AG04449 (cell line): ENCODE measurements around the gene FCHO1.

Experiments used
- CTCF ChIA-PET: fragments of 350-600 bp; formaldehyde crosslinking; extraction: SDS; loops from one replicate; lab custom pipeline; 2021; ENCODE audit warnings: antibody characterized with exemption; lab: Yijun Ruan, JAX
- POLR2A ChIA-PET: fragments of 400-600, 350-600 bp; formaldehyde crosslinking; extraction: SDS; loops from one replicate; lab custom pipeline; 2020; ENCODE audit warnings: antibody characterized with exemption, inconsistent platforms; lab: Yijun Ruan, JAX
- DNase-seq: peaks from one replicate; pipeline ENCODE4 v3.0.0-alpha.2; 2010; ENCODE audit warnings: low read depth, low spot score
- H3K4me3 ChIP-seq: 2 replicates; pipeline ENCODE4 v1.5.1; 2011; ENCODE audit warnings: low read depth, mild to moderate bottlenecking, control low read depth, low read length
- TF ChIP-seq, protein P1 (sequence below): IDR thresholded peaks from one replicate; pipeline ENCODE4 v1.5.1; 2011; ENCODE audit warnings: mild to moderate bottlenecking, moderate library complexity, low read length, control low read depth, inconsistent platforms; ENCODE audit not compliant: insufficient read depth; ENCODE audit errors: missing control alignments

Gene FCHO1

DNA sequence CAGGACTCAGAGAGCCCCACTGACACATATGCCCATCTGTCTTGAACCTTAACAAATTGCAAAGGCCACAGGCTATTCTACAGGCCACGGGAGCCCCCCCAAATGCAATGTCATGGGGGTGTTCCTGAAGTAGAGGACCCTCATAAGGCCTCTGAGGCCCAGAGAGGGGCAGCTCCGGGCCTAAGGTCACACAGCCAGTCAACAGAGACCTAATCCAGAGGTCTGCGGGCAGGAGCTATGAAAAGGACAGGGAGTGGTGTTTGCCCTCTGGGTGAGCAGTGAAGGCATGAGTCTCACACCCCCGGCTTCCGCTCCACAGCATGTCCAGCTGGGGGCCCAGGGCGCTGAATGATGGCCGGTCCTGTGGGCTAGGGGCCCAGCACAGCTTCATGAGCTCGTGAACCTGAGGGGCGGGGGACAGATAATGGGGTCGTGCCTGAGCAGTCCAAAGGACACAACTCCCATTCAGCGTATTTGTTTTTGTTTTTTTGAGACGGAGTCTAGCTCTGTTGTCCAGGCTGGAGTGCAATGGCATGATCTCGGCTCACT, 75.3 kb downstream of the FCHO1 start:
- TF ChIP-seq, protein P1, sequence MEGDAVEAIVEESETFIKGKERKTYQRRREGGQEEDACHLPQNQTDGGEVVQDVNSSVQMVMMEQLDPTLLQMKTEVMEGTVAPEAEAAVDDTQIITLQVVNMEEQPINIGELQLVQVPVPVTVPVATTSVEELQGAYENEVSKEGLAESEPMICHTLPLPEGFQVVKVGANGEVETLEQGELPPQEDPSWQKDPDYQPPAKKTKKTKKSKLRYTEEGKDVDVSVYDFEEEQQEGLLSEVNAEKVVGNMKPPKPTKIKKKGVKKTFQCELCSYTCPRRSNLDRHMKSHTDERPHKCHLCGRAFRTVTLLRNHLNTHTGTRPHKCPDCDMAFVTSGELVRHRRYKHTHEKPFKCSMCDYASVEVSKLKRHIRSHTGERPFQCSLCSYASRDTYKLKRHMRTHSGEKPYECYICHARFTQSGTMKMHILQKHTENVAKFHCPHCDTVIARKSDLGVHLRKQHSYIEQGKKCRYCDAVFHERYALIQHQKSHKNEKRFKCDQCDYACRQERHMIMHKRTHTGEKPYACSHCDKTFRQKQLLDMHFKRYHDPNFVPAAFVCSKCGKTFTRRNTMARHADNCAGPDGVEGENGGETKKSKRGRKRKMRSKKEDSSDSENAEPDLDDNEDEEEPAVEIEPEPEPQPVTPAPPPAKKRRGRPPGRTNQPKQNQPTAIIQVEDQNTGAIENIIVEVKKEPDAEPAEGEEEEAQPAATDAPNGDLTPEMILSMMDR = no peak

DNA sequence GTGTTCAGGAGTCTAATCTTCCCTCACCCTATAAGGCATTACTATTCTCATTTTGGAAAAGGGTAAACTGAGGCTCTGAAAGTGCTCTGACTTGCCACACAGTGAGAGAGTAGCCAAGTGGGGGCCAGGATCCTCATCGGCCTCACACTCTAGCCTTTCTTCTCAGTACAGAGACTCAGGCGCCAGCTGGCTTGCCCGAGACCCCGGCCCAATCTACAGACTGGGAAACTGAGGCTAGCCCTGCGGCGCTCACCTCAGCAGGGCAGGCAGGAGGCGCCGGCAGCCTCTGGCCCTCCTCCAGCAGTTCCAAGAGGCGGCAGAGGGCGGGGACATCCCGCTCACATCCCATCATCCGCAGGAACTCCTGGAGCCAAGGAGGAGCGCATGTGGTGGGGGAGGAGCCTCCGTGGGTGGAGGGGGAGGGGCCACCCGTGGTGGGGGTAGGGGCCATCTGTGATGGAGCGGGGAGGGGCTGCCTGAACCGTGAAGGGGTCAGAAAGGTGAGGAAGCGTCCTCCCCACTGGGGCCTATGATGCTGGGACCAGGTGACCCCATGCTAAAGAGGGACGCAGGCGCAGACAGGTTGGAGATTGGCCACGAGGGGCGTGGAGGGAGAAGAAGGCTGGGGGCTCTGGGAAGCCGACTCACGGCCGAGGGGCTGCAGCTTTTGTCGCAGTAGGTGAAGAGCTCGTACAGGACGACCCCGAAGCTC, 78.7 kb downstream of the FCHO1 start:
- TF ChIP-seq, protein P1 = no peak
- ChIA-PET CTCF (interaction anchor here (0.9 to 1.2 kb wide), 3 partner anchors 30 to 116 kb away, joined by 3 to 4 read pairs (median 3); partner anchors contain the start of gene RPL18A), POLR2A (no interaction called here)
- peak overlapping the region; percentile 44 for H3K4me3 ChIP-seq
- DNase-seq = no peak

More for the DNA sequence above, 75.3 kb downstream of the FCHO1 start:
- DNase-seq = no peak
- no peak overlapping the region for H3K4me3 ChIP-seq
- ChIA-PET CTCF (no interaction called here), POLR2A (no interaction called here)

DNA sequence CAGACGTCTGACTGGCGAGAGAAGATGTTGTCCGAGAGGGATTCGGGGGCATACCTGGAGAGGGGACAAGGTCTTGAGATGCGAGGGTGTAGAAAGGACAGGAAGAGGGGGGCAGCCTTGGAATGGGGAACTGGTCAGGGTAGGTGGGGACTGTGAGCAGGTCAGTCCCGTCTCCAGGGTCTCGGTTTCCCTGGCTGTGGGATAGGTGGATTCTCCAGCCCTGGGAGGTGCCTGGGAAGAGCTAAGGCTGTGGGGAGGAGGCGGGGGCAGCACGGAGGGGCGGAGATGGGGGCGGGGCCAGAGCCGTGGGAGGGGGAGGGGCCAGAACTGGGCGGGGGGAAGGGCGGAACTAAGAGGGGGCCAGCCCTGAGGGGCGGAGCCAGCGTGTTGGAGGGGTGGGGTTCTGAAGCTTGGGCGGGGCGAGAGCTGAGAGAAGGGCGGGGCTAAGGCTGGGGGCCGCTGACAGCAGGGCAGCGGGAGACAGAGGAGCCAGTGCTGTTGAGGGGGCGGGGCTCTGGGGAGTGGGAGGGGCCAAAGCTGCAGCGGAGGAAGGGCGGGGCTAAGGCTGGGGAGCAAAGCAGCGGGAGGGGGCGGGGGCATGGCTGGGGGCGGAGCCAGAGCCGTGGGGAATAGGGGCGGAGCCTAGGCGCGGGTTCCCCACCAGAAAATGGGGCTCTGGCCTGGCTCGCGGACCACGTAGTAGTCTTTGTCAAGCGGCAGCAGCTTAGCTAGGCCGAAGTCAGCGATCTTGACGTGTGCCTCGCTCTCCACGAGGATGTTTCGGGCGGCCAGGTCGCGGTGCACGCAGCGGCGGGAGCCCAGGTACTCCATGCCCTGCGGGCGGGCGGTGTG, 79.5 kb downstream of the FCHO1 start:
- TF ChIP-seq, protein P1 = no peak
- DNase-seq = no peak
- POLR2A ChIA-PET = no interaction called here
- CTCF ChIA-PET = interaction anchor here (0.9 to 1.2 kb wide), 2 partner anchors 29 to 46 kb away, joined by 3 to 4 read pairs; partner anchors contain the start of gene RPL18A
- peak overlapping the region; percentile 48 for H3K4me3 ChIP-seq

DNA sequence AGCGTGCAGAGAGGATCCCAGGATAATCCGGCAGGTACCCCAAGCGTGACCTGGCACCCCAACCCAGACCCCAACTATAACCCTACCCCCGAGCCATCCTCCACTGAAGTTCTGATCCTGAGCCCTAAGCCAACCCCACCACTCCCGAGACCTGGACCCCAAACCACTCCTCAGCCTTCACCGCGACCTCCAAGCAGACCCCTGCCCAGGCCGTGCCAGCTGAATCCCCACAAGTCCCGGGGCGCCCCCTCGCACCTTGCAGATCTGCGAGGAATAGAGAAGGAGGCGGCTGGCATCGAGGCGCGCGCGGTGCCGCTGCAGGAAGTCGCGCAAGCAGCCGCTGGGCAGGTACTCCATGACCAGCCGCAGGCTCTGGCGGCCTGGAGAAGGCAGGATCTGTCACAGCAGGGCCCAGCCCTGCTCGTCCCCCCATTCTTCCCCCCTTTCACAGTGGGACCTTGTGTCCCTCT, 80.2 kb downstream of the FCHO1 start:
- H3K4me3 ChIP-seq = peak overlapping the region; percentile 48
- POLR2A ChIA-PET = no interaction called here
- TF ChIP-seq, protein P1 = no peak
- CTCF ChIA-PET = interaction anchor here (1.2 to 1.9 kb wide), 2 partner anchors 11 to 28 kb away, joined by 4 to 6 read pairs; partner anchors contain the start of gene RPL18A
- DNase-seq = no peak

DNA sequence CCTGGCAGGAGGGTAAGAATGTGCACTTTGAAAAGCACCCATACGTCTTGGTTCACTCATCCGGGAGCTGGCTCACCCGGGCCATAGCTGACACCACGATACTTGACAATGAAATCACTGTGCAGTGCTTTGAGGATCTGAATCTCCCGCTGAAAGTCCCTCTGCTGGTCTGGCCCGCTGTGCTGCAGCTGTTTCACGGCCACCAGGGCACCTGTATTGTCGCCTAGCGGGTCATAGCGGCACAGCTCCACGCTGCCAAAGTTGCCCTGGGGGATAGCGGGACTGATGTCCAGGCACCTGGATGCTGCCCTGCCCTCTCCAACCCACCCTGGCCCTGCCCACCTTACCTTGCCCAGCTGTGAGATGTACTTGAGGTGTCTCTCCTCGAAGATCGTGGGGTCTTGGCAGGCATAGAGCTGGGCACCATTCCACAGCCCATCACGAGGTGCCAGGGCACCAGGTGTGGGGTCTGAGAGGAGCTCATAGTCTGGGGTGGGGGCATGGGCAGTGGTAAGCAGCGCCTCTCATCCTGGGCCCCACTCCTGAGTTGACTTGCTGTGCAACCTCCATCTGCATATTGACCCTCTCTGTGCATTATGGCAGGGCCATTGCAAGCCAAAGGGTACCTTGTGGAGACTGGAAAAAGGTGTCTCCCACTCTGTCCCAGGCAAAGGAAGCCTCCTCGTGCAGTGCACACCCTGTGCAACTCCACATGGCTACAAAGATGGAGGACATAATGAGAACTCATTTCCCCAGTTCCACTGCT, 81.3 kb downstream of the FCHO1 start:
- no peak overlapping the region for H3K4me3 ChIP-seq
- ChIA-PET CTCF (interaction anchor here (1.5 to 1.9 kb wide), 3 partner anchors 10 to 27 kb away, joined by 3 to 6 read pairs (median 4); partner anchors contain the start of gene RPL18A), POLR2A (no interaction called here)
- TF ChIP-seq, protein P1 = no peak
- no peak for DNase-seq
